ENCODE measurements around the gene TENT4A.

- no peak for TF ChIP-seq CTCF (IDR thresholded peaks at IDR 0.05)
- TF ChIP-seq POLR2AphosphoS5 (IDR thresholded peaks at IDR 0.05; ENCODE audit: low read depth, low read length), result no peak
- TF ChIP-seq REST (IDR thresholded peaks at IDR 0.05; ENCODE audit: insufficient read depth in 1 of 2, low read depth in 2 of 2, low read length in 1 of 2), result no peak
- TF ChIP-seq TCF7L2 (IDR thresholded peaks at IDR 0.05; ENCODE audit: low read depth, low read length), result no peak
Observed at GRCh38 chr5:6667648-6668047, 45.6 kb upstream of the TENT4A start.
